ENCODE data around the gene KRT33A.

GRCh38 chr17:41301916-41302901 lies 48.4 kb downstream of the KRT33A start, which contains the start of gene KRTAP29-1:
- TF ChIP-seq SRF (IDR thresholded peaks at IDR 0.05; ENCODE audit: low read depth, low read length) (no peak), SIN3A (conservative IDR thresholded peaks at IDR 0.05 in 1 of 2, IDR thresholded peaks at IDR 0.05 in 1 of 2; ENCODE audit: low read depth in 1 of 2, low read length in 2 of 2) (no peak), POLR2AphosphoS5 (IDR thresholded peaks at IDR 0.05; ENCODE audit: low read depth, low read length) (no peak), PHF8 (conservative IDR thresholded peaks at IDR 0.05; ENCODE audit: low read depth, low read length) (no peak), POLR2A (IDR thresholded peaks at IDR 0.05; ENCODE audit: control extremely low read depth in 1 of 2, low read depth in 2 of 2, low read length in 2 of 2) (no peak), CTCF (IDR thresholded peaks at IDR 0.05; ENCODE audit: control extremely low read depth in 1 of 3, insufficient read depth in 1 of 3, low read depth in 1 of 3, low read length in 3 of 3) (no peak), SP1 (IDR thresholded peaks at IDR 0.05; ENCODE audit: low read depth, low read length) (no peak), MAX (IDR thresholded peaks at IDR 0.05) (no peak), CHD2 (IDR thresholded peaks at IDR 0.05; ENCODE audit: low read length) (no peak), ATF3 (IDR thresholded peaks at IDR 0.05; ENCODE audit: insufficient read depth, low read depth, low read length) (no peak), CEBPB (IDR thresholded peaks at IDR 0.05; ENCODE audit: low read depth, low read length) (no peak), EP300 (IDR thresholded peaks at IDR 0.05; ENCODE audit: borderline replicate concordance in 1 of 2, low read depth in 2 of 2, low read length in 2 of 2) (no peak)

All from H1 (cell line).